ENCODE data around the gene LPP.

LPP gene

GRCh38 chr3:188520466-188520865 lies 366.5 kb downstream of the LPP start:
- H3K27me3 ChIP-seq (ENCODE audit: insufficient read depth, poor library complexity, severe bottlenecking) = no peaks in the 10 kb centered on the region
- H3K27ac ChIP-seq (replicated peaks) = no peak overlapping the region
- H3K4me3 ChIP-seq (replicated peaks; ENCODE audit: insufficient read depth, low read length) = no peak overlapping the region
- no peak for DNase-seq (ENCODE audit: low read depth in 1 of 2, low spot score in 1 of 2)
- TF ChIP-seq CTCF (IDR thresholded peaks at IDR 0.05; ENCODE audit: insufficient read depth, low read length) (no peak), POLR2AphosphoS5 (IDR thresholded peaks at IDR 0.05; ENCODE audit: low read depth) (no peak), SPI1 (IDR thresholded peaks at IDR 0.05; ENCODE audit: borderline replicate concordance, low read depth) (no peak), GABPA (IDR thresholded peaks at IDR 0.05; ENCODE audit: low read depth) (no peak), REST (IDR thresholded peaks at IDR 0.05; ENCODE audit: insufficient replicate concordance, low read depth) (no peak)

GRCh38 chr3:188522115-188522514 lies 368.2 kb downstream of the LPP start:
- Histone ChIP-seq H3K27ac (replicated peaks) (no peak overlapping the region), H3K4me3 (replicated peaks; ENCODE audit: insufficient read depth, low read length) (no peak overlapping the region), H3K27me3 (ENCODE audit: insufficient read depth, poor library complexity, severe bottlenecking) (no peaks in the 10 kb centered on the region)
- no peak for DNase-seq (ENCODE audit: low read depth in 1 of 2, low spot score in 1 of 2)
- no peak for TF ChIP-seq POLR2AphosphoS5 (IDR thresholded peaks at IDR 0.05; ENCODE audit: low read depth)
- no peak for TF ChIP-seq SPI1 (IDR thresholded peaks at IDR 0.05; ENCODE audit: borderline replicate concordance, low read depth)
- no peak for TF ChIP-seq CTCF (IDR thresholded peaks at IDR 0.05; ENCODE audit: insufficient read depth, low read length)
- no peak for TF ChIP-seq GABPA (IDR thresholded peaks at IDR 0.05; ENCODE audit: low read depth)
- no peak for TF ChIP-seq REST (IDR thresholded peaks at IDR 0.05; ENCODE audit: insufficient replicate concordance, low read depth)

- DNase-seq (ENCODE audit: low read depth in 1 of 2, low spot score in 1 of 2) = no peak
These were observed 369.3 kb downstream of the LPP start for GRCh38 chr3:188523291-188523690.

More at GRCh38 chr3:188523291-188523690, 369.3 kb downstream of the LPP start:
- Histone ChIP-seq H3K27ac (replicated peaks) (no peak overlapping the region), H3K4me3 (replicated peaks; ENCODE audit: insufficient read depth, low read length) (no peak overlapping the region), H3K27me3 (ENCODE audit: insufficient read depth, poor library complexity, severe bottlenecking) (no peaks in the 10 kb centered on the region)
- TF ChIP-seq CTCF (IDR thresholded peaks at IDR 0.05; ENCODE audit: insufficient read depth, low read length) = no peak
- no peak for TF ChIP-seq GABPA (IDR thresholded peaks at IDR 0.05; ENCODE audit: low read depth)
- TF ChIP-seq POLR2AphosphoS5 (IDR thresholded peaks at IDR 0.05; ENCODE audit: low read depth) = no peak
- no peak for TF ChIP-seq REST (IDR thresholded peaks at IDR 0.05; ENCODE audit: insufficient replicate concordance, low read depth)
- TF ChIP-seq SPI1 (IDR thresholded peaks at IDR 0.05; ENCODE audit: borderline replicate concordance, low read depth) = no peak
